IPS-18c (cell line): ENCODE data around the gene CCL16.
"Not testable (repeated sequence)": the region's sequence is repeated elsewhere in the genome, so short reads cannot be mapped to it uniquely, and the experiment has no call there.

Experiments
- H3K4me3 ChIP-seq: 2 replicates; pipeline ENCODE4 v1.7.0; 2013; ENCODE audit warnings: low read depth, mild to moderate bottlenecking, low read length, moderate library complexity; ENCODE audit not compliant: insufficient read depth
- H3K9me3 ChIP-seq: one replicate; pipeline ENCODE4 v1.6.1; 2013; ENCODE audit warnings: mild to moderate bottlenecking, low read length, moderate library complexity; ENCODE audit not compliant: control insufficient read depth, insufficient read depth

CCL16 gene

DNA sequence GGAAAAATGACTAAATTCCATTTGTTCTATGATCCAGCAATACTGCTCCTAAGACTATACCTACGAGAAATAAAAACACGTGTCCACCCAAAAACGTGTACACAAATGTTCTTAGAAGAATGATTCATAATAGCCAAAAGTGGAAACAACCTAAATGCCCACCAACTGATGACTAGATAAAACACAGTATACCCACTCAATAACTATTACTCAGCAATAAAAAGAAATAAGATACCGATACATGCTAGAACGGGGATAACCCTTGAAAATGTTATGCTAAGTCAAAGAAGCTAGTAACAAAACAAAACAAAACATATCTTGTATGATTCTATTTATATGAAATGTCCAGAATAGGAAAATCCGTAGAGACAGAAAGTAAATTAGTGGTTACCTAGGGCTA, 17.6 kb downstream of the CCL16 start:
- H3K9me3 ChIP-seq = no peaks in the 10 kb centered on the region
- H3K4me3 ChIP-seq = no peak overlapping the region

GRCh38 chr17:35953720-35954119, 27.6 kb downstream of the CCL16 start:
- Histone ChIP-seq H3K4me3 (no peak overlapping the region), H3K9me3 (no peaks in the 10 kb centered on the region)

DNA sequence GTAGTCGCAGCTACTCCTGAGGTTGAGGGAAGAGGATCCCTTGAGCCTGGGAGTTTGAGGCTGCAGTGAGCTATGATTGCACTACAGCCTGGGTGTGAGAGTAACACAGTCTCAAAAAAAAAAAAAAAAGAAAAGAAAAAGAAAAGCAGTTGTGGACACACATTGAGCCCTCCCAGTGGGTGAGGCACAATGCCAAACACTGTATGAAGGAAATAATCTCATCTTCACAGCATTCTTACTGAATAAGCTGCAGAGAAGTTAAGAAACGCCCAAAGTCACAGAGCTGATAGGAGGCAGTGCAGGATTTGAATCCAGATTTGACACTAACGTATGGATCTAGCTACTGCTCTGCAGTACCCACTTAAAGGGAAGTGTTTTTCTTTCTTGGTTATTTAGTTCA, 31.9 kb downstream of the CCL16 start:
- peaks cover 1% of the 10 kb centered on the region for H3K9me3 ChIP-seq
- H3K4me3 ChIP-seq = no peak overlapping the region

GRCh38 chr17:35948092-35948491, 33.2 kb downstream of the CCL16 start:
- H3K9me3 ChIP-seq = peaks cover 2% of the 10 kb centered on the region
- no peak overlapping the region for H3K4me3 ChIP-seq

GRCh38 chr17:35947156-35947585, 34.1 kb downstream of the CCL16 start:
- Histone ChIP-seq H3K9me3 (peaks cover 2% of the 10 kb centered on the region), H3K4me3 (no peak overlapping the region)

- H3K4me3 ChIP-seq = no peak overlapping the region
Measured at GRCh38 chr17:35944151-35944550, 37.1 kb downstream of the CCL16 start.

GRCh38 chr17:35943537-35943936, 37.8 kb downstream of the CCL16 start, which contains the start of gene LYZL6:
LYZL6 (minus strand) TSS chr17:35943713; CDS start chr17:35939356, 4,357 bp downstream.
- no peak within 1 kb of the TSS for H3K4me3 ChIP-seq

More at GRCh38 chr17:35944151-35944550, 37.1 kb downstream of the CCL16 start:
- peaks cover 2% of the 10 kb centered on the region for H3K9me3 ChIP-seq

GRCh38 chr17:35942588-35943186, 38.6 kb downstream of the CCL16 start:
- H3K9me3 ChIP-seq = peaks cover 2% of the 10 kb centered on the region
- no peak overlapping the region for H3K4me3 ChIP-seq

More at GRCh38 chr17:35943537-35943936, 37.8 kb downstream of the CCL16 start, which contains the start of gene LYZL6:
- H3K9me3 ChIP-seq = peaks cover 2% of the 10 kb centered on the region

DNA sequence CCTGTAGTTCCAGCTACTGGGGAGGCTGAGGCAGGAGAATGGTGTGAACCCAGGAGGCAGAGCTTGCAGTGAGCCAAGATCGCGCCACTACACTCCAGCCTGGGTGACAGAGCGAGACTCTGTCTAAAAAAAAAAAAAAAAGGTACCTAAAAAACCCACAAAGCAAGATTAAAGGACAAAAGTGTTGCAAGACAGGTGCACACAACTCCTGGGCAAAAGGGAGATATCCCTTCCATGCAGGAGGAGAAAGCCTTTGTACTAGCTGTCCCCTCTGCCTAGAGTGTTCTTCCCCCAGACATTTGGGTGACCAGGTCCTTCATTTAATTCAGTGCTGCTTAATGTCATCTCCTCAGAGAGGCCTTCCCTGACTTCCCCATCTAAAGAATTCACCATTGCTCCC, 42.8 kb downstream of the CCL16 start:
- not testable (repeated sequence) for H3K9me3 ChIP-seq, H3K4me3 ChIP-seq

GRCh38 chr17:35936063-35936462, 45.2 kb downstream of the CCL16 start:
- Histone ChIP-seq H3K9me3 (no peaks in the 10 kb centered on the region), H3K4me3 (no peak overlapping the region)

GRCh38 chr17:35934760-35935159, 46.5 kb downstream of the CCL16 start:
- no peak overlapping the region for H3K4me3 ChIP-seq
- H3K9me3 ChIP-seq = no peaks in the 10 kb centered on the region

DNA sequence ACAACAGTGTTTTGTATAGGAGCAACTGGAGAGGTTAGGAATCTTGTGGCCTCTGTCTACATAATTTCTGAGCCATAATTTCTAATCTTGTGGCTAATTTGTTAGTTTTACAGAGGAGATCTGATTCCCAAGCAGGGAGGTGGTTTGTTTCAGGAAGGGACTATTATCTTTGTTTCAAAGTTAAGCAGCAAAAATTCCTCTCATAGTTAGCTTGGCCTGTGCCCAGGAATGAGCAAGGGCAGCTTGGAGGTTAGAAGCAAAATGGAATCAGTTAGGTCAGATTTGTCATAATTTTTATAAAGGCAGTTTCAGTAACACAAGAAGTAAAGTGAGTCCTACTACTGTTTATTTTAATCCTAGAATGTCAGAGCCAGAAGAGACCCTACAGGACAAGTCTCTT, 48.7 kb downstream of the CCL16 start:
- Histone ChIP-seq H3K4me3 (no peak overlapping the region), H3K9me3 (no peaks in the 10 kb centered on the region)

- H3K9me3 ChIP-seq = no peaks in the 10 kb centered on the region
Measured at GRCh38 chr17:35931794-35932425, 49.4 kb downstream of the CCL16 start.

GRCh38 chr17:35930211-35931065, 50.9 kb downstream of the CCL16 start, which contains the start of gene RDM1:
RDM1 (minus strand) TSS chr17:35930773; CDS start chr17:35930727, 46 bp downstream.
- Histone ChIP-seq H3K9me3 (no peaks in the 10 kb centered on the region), H3K4me3 (peak within 1 kb of the TSS; percentile 65)

More at GRCh38 chr17:35931794-35932425, 49.4 kb downstream of the CCL16 start:
- no peak overlapping the region for H3K4me3 ChIP-seq

DNA sequence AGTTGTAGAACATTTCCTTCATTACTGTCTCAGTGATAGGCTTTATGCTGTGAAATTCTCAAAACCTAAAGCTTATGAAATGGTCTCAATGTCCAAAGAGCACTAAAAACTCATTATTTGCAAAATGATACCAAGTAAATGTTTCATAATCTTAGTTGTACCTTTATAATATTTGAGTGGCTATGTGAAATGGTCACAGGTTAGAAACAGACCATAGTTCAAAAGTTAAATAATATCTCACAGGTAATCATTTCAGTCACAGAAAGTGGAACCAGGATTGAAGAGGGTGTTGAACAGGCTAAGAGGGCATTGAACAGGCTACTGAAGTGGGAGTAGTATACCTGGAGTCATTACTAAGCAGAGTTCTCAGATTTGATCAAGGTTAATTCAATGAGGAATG, 53.6 kb downstream of the CCL16 start:
- H3K4me3 ChIP-seq = no peak overlapping the region
- H3K9me3 ChIP-seq = no peaks in the 10 kb centered on the region
